Endothelial cell of umbilical vein (primary cell): ENCODE measurements around the gene PKD1L1.

Experiments
- EZH2 ChIP-seq: IDR thresholded peaks from 2 replicates; pipeline ENCODE4 v1.6.1; 2012; ENCODE audit warnings: borderline replicate concordance, low read depth, mild to moderate bottlenecking, moderate library complexity, low read length, inconsistent platforms; ENCODE audit not compliant: severe bottlenecking
- FOS ChIP-seq: IDR thresholded peaks from 2 replicates; pipeline ENCODE4 v1.6.1; 2011; ENCODE audit warnings: mild to moderate bottlenecking, low read length, moderate library complexity, borderline replicate concordance; ENCODE audit not compliant: insufficient read depth
- JUN ChIP-seq: IDR thresholded peaks from 2 replicates; pipeline ENCODE4 v1.6.1; 2011; ENCODE audit warnings: borderline replicate concordance, low read depth; ENCODE audit not compliant: insufficient read length, insufficient read depth
- MYC ChIP-seq: IDR thresholded peaks from one replicate; pipeline ENCODE4 v1.6.1; 2011; ENCODE audit warnings: mild to moderate bottlenecking, low read depth, low read length
- POLR2A ChIP-seq: IDR thresholded peaks from 2 replicates; pipeline ENCODE4 v1.6.1; 2012; ENCODE audit warnings: low read depth, mild to moderate bottlenecking, control low read depth, low read length
- POLR2AphosphoS5 ChIP-seq: IDR thresholded peaks from 2 replicates; pipeline ENCODE4 v1.6.1; 2012; ENCODE audit warnings: low read depth, mild to moderate bottlenecking, control low read depth, low read length, moderate library complexity; ENCODE audit not compliant: insufficient read depth
- TF ChIP-seq, protein P1 (sequence below), 2 donors: IDR thresholded peaks; 1 replicate in 1 of 2; 2 replicates in 1 of 2; pipeline ENCODE4 v1.5.1; 2011; ENCODE audit warnings: low read length in 2 of 2, mild to moderate bottlenecking in 2 of 2, moderate library complexity in 2 of 2, control low read depth in 1 of 2, inconsistent platforms in 1 of 2, low read depth in 1 of 2; ENCODE audit not compliant: insufficient read depth in 1 of 2; ENCODE audit errors: extremely low read depth in 1 of 2
- TF ChIP-seq, protein P2 (sequence below): IDR thresholded peaks from 2 replicates; pipeline ENCODE4 v1.6.1; 2011; ENCODE audit not compliant: insufficient read depth, insufficient read length

- TF ChIP-seq POLR2A (no peak), EZH2 (no peak), POLR2AphosphoS5 (no peak), FOS (peak; percentile 39), MYC (no peak), JUN (peak; percentile 98)
- TF ChIP-seq, protein P1, sequence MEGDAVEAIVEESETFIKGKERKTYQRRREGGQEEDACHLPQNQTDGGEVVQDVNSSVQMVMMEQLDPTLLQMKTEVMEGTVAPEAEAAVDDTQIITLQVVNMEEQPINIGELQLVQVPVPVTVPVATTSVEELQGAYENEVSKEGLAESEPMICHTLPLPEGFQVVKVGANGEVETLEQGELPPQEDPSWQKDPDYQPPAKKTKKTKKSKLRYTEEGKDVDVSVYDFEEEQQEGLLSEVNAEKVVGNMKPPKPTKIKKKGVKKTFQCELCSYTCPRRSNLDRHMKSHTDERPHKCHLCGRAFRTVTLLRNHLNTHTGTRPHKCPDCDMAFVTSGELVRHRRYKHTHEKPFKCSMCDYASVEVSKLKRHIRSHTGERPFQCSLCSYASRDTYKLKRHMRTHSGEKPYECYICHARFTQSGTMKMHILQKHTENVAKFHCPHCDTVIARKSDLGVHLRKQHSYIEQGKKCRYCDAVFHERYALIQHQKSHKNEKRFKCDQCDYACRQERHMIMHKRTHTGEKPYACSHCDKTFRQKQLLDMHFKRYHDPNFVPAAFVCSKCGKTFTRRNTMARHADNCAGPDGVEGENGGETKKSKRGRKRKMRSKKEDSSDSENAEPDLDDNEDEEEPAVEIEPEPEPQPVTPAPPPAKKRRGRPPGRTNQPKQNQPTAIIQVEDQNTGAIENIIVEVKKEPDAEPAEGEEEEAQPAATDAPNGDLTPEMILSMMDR (IDR thresholded peaks at IDR 0.05; ENCODE audit: extremely low read depth in 1 of 2, insufficient read depth in 1 of 2, low read depth in 1 of 2, low read length in 2 of 2): no peak
- TF ChIP-seq, protein P2, sequence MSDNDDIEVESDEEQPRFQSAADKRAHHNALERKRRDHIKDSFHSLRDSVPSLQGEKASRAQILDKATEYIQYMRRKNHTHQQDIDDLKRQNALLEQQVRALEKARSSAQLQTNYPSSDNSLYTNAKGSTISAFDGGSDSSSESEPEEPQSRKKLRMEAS: no peak
Observed at GRCh38 chr7:47846138-47846836, 102.0 kb downstream of the PKD1L1 start.
